CD4-positive, alpha-beta memory T cell (primary cell): ENCODE results near the gene TMEM72. TPM values are rescaled to one million over a fixed set of nuclear protein-coding genes. Genes with fewer than 3 reads are reported as not detected.

Experiments
- CTCF ChIA-PET: fragments of 350-600 bp; sonication (Branson Sonifier 250); formaldehyde crosslinking; loops from one replicate; lab custom pipeline; 2021; ENCODE audit warnings: inconsistent platforms; ENCODE audit not compliant: partially characterized antibody; lab: Charles Lee
- POLR2A ChIA-PET: fragments of 350-600 bp; sonication (Branson Sonifier 250); formaldehyde crosslinking; loops from one replicate; lab custom pipeline; 2021; ENCODE audit not compliant: partially characterized antibody; lab: Charles Lee
- DNase-seq, 5 donors: peaks; one replicate each; pipeline versions ENCODE4 v3.0.0 to v3.0.0-alpha.2; 2020 to 2022; ENCODE audit warnings: mixed read lengths in 1 of 5
- H3K27ac ChIP-seq: one replicate; pipeline ENCODE4 v1.7.0; 2013; ENCODE audit warnings: low read depth, low read length
- H3K27me3 ChIP-seq: 2 replicates; pipeline ENCODE4 v1.7.0; 2013; ENCODE audit warnings: mild to moderate bottlenecking, low read length, moderate library complexity; ENCODE audit not compliant: insufficient read depth
- H3K36me3 ChIP-seq: 2 replicates; pipeline ENCODE4 v1.7.0; 2013; ENCODE audit warnings: mild to moderate bottlenecking, low read length, moderate library complexity; ENCODE audit not compliant: insufficient read depth
- H3K4me1 ChIP-seq: 2 replicates; pipeline ENCODE4 v1.7.0; 2013; ENCODE audit warnings: mild to moderate bottlenecking, low read length, moderate library complexity; ENCODE audit not compliant: insufficient read depth
- H3K4me3 ChIP-seq, 2 donors: one replicate each; pipeline ENCODE4 v1.7.0; 2013; ENCODE audit warnings: low read length in 2 of 2, mild to moderate bottlenecking in 1 of 2
- H3K9me3 ChIP-seq, 2 donors: one replicate each; pipeline ENCODE4 v1.7.0; 2013; ENCODE audit warnings: low read length in 2 of 2, control low read depth in 1 of 2; ENCODE audit not compliant: control insufficient read depth in 1 of 2
- H3K27ac Mint-ChIP-seq, 7 donors: one replicate each; pipeline ENCODE4 v1.8.0; 2020 to 2021; ENCODE audit warnings: mixed read lengths in 7 of 7, mild to moderate bottlenecking in 6 of 7, inconsistent platforms in 3 of 7, moderate library complexity in 3 of 7
- H3K27me3 Mint-ChIP-seq, 2 donors: one replicate each; pipeline ENCODE4 v1.8.0; 2020 to 2021; ENCODE audit warnings: mixed read lengths in 2 of 2
- H3K36me3 Mint-ChIP-seq, 2 donors: one replicate each; pipeline ENCODE4 v1.8.0; 2020 to 2021; ENCODE audit warnings: mixed read lengths in 2 of 2, inconsistent platforms in 1 of 2, mild to moderate bottlenecking in 1 of 2
- H3K4me1 Mint-ChIP-seq, 4 donors: one replicate each; pipeline ENCODE4 v1.8.0; 2020 to 2021; ENCODE audit warnings: mixed read lengths in 4 of 4, mild to moderate bottlenecking in 1 of 4
- H3K4me3 Mint-ChIP-seq, 8 donors: one replicate each; pipeline ENCODE4 v1.8.0; 2020 to 2021; ENCODE audit warnings: mixed read lengths in 8 of 8, mild to moderate bottlenecking in 7 of 8, moderate library complexity in 6 of 8, inconsistent platforms in 3 of 8
- H3K9me3 Mint-ChIP-seq, 8 donors: one replicate each; pipeline ENCODE4 v1.8.0; 2020 to 2021; ENCODE audit warnings: mixed read lengths in 8 of 8, mild to moderate bottlenecking in 5 of 8, inconsistent platforms in 3 of 8, moderate library complexity in 1 of 8
- intact Hi-C: fragments of 100-400 bp; cut with micrococcal nuclease; formaldehyde crosslinking; loops from one replicate; pipeline ENCODE4 v1.15.1; 2023
- polyA plus RNA-seq, 2 donors: library from polyadenylated mRNA; unstranded; fragments of 300-500 nt; fragmentation: Illumina TruSeq; gene quantifications; one replicate each; pipeline ENCODE4 v1.2.3, GENCODE V29; 2021
- total RNA-seq, 2 experiments: library from RNA; stranded (reverse); gene quantifications; one replicate each; pipeline ENCODE4 v1.2.3, GENCODE V29; 2021

Gene TMEM72
- not detected for total RNA-seq
- polyA plus RNA-seq: not detected

DNA sequence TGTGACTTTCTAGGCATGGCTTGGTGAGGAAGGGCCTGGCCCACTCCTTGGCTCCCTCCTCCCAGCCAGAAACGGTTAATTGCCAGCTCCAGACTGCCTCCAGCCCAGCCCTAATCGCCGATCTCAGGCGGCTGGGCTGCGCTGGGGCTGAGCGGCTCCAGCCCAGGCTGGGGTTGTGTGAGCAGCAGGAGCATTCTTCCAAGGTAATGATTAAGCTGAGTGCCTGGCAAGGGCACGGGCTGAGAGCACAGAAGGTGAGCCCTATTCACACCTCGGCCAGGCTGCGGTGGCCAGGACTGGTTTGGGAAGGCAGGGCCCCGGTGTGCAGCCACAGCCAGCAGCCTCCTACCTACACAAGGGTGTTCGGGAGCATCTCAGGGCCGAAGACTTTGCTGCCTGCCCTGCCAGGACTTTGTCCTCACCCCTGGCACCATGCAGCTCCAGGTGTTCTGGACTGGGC, at the start of gene TMEM72:
Gene TMEM72, plus strand, starts transcription at position 257 of the 460 bp plus-strand sequence. Its CDS starts 176 bp downstream, at position 433.
- Histone ChIP-seq H3K9me3 (no peaks in the 10 kb centered on the region), H3K27me3 (no peaks in the 10 kb centered on the region), H3K27ac (no peak within 1 kb of the TSS), H3K36me3 (no peaks in the 10 kb centered on the region), H3K4me3 (no peak within 1 kb of the TSS), H3K4me1 (peaks cover 15% of the 10 kb centered on the region)
- POLR2A ChIA-PET: no interaction called here
- H3K27me3 Mint-ChIP-seq: peaks cover 3% of the 10 kb centered on the region in 2 donors
- intact Hi-C loops: no loop called here
- no peaks in the 10 kb centered on the region for H3K36me3 Mint-ChIP-seq
- H3K4me3 Mint-ChIP-seq: no peak within 1 kb of the TSS
- peaks cover 7 to 17% (median 13%) of the 10 kb centered on the region in 4 donors for H3K4me1 Mint-ChIP-seq
- no peak for DNase-seq
- CTCF ChIA-PET: no interaction called here
- H3K9me3 Mint-ChIP-seq: no peaks in the 10 kb centered on the region
- no peak within 1 kb of the TSS for H3K27ac Mint-ChIP-seq

DNA sequence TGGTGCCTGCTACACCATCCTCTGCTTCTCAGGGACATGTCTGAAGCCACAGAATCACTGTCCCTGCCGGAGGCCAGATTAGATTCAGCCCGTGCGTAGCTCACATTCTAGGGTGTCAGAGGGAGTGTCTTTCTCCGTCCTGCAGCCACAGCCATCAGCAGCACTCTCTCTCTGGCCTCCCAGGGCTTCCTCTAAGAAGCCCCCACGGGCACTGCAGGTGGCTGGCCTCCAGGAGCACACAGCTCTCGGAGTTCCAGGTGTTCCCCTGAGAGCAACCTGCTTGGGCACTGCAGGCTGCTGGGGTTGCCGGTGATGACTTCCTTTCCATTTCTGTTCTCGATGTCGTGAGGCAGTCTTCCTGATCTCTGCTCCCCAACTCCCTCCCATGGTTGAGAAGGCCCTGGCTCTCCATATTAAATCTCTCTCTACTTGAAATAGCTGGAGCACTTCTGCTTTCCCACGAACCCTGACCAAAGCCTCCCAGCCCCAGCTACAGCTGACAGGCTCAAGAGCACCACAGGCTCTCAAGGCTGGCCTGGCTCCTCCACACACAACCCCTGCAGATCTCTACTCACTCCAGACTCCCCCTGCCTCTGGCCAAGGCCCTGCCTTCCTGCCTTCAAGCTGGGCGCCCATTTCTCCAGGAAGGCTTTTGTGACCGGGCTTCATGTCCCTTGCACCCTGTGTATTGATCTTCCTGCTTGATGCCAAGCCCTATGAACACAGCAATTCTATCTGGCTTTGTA, 49.0 kb upstream of the TMEM72 start:
- peaks cover 14% of the 10 kb centered on the region for H3K4me1 ChIP-seq
- ChIA-PET CTCF (interaction anchor here (1.0 to 7.6 kb wide), 9 partner anchors 7 to 1192 kb away, joined by 3 to 70 read pairs (median 10); no protein-coding TSS in a partner anchor), POLR2A (no interaction called here)
- H3K27me3 Mint-ChIP-seq: peaks cover 22 to 24% of the 10 kb centered on the region in 2 donors
- H3K36me3 Mint-ChIP-seq: no peaks in the 10 kb centered on the region
- H3K4me3 Mint-ChIP-seq: no peak overlapping the region
- H3K27ac ChIP-seq: no peak overlapping the region
- no peak for DNase-seq
- H3K27me3 ChIP-seq: peaks cover 9% of the 10 kb centered on the region
- no peaks in the 10 kb centered on the region for H3K36me3 ChIP-seq
- peak overlapping the region in 1 of 7 donors; percentile 72 for H3K27ac Mint-ChIP-seq
- no peaks in the 10 kb centered on the region for H3K9me3 Mint-ChIP-seq
- no peak overlapping the region for H3K4me3 ChIP-seq
- peaks cover 5 to 18% (median 9%) of the 10 kb centered on the region in 4 donors for H3K4me1 Mint-ChIP-seq
- intact Hi-C loops: loop anchor here (10.0 kb wide), 1 partner anchor 113 kb away; the partner anchor contains the start of gene DEPP1
- no peaks in the 10 kb centered on the region for H3K9me3 ChIP-seq

DNA sequence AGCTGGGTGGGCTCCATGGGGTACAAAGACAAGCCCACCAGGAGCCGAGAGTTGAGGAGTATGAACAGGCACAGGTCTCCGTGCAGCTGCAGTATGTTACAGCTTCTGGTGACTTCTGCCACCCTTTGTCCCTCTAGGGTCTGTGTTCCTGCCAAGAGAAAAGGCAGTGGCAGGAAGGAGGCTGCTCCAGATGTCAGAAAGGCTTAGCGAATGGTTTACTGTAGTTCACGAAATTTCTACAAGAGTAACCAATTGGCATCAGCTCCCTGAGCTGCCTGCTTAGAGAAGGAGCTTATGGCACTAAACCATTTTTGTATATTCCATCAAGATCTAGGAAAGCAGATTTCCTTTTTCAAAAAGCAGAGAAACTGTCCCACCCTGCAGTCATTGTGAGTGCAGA, 48.2 kb upstream of the TMEM72 start:
- Histone ChIP-seq H3K9me3 (no peaks in the 10 kb centered on the region), H3K4me3 (no peak overlapping the region), H3K36me3 (no peaks in the 10 kb centered on the region), H3K27ac (no peak overlapping the region), H3K27me3 (peaks cover 9% of the 10 kb centered on the region), H3K4me1 (peaks cover 14% of the 10 kb centered on the region)
- Mint-ChIP-seq H3K36me3 (no peaks in the 10 kb centered on the region), H3K4me3 (peak overlapping the region in 5 of 8 donors; percentile 8 to 69 (median 39)), H3K4me1 (peaks cover 5 to 18% (median 9%) of the 10 kb centered on the region in 4 donors), H3K27me3 (peaks cover 25 to 26% of the 10 kb centered on the region in 2 donors), H3K27ac (peak overlapping the region in 1 of 7 donors; percentile 29), H3K9me3 (no peaks in the 10 kb centered on the region)
- ChIA-PET CTCF (interaction anchor here (2.5 to 7.6 kb wide), 7 partner anchors 9 to 1193 kb away, joined by 9 to 70 read pairs (median 11); no protein-coding TSS in a partner anchor), POLR2A (no interaction called here)
- intact Hi-C loops: loop anchor here (10.0 kb wide), 1 partner anchor 112 kb away; the partner anchor contains the start of gene DEPP1
- DNase-seq: no peak

- Histone ChIP-seq H3K4me1 (peaks cover 14% of the 10 kb centered on the region), H3K27ac (no peak overlapping the region), H3K9me3 (no peaks in the 10 kb centered on the region), H3K27me3 (peaks cover 9% of the 10 kb centered on the region), H3K4me3 (no peak overlapping the region), H3K36me3 (no peaks in the 10 kb centered on the region)
- peak overlapping the region; percentile 88 to 94 (median 91) for H3K4me3 Mint-ChIP-seq
- ChIA-PET POLR2A (no interaction called here), CTCF (interaction anchor here (0.9 to 7.6 kb wide), 8 partner anchors 10 to 1194 kb away, joined by 4 to 70 read pairs (median 10); no protein-coding TSS in a partner anchor)
- H3K4me1 Mint-ChIP-seq: peaks cover 5 to 18% (median 9%) of the 10 kb centered on the region in 4 donors
- H3K9me3 Mint-ChIP-seq: no peaks in the 10 kb centered on the region
- H3K27me3 Mint-ChIP-seq: peaks cover 26 to 27% of the 10 kb centered on the region in 2 donors
- peak in 2 of 5 donors; percentile 24 to 28 for DNase-seq
- intact Hi-C loops: loop anchor here (1.0 to 10.0 kb wide), 3 partner anchors 15 to 1192 kb away; partner anchors contain the start of gene DEPP1
- no peaks in the 10 kb centered on the region for H3K36me3 Mint-ChIP-seq
- peak overlapping the region in 2 of 7 donors; percentile 3 to 51 for H3K27ac Mint-ChIP-seq
Observed at GRCh38 chr10:44863344-44864047, 47.6 kb upstream of the TMEM72 start.

- Histone ChIP-seq H3K4me3 (peak overlapping the region; percentile 43 to 72), H3K36me3 (no peaks in the 10 kb centered on the region), H3K4me1 (peaks cover 14% of the 10 kb centered on the region), H3K9me3 (no peaks in the 10 kb centered on the region), H3K27ac (no peak overlapping the region), H3K27me3 (peaks cover 9% of the 10 kb centered on the region)
- H3K4me1 Mint-ChIP-seq: peaks cover 5 to 18% (median 9%) of the 10 kb centered on the region in 4 donors
- peak in 1 of 5 donors; percentile 11 for DNase-seq
- ChIA-PET CTCF (interaction anchor here (0.9 to 7.6 kb wide), 12 partner anchors 8 to 1194 kb away, joined by 3 to 70 read pairs (median 8); no protein-coding TSS in a partner anchor), POLR2A (no interaction called here)
- H3K27ac Mint-ChIP-seq: peak overlapping the region in 3 of 7 donors; percentile 3 to 51 (median 11)
- peak overlapping the region; percentile 88 to 94 (median 91) for H3K4me3 Mint-ChIP-seq
- no peaks in the 10 kb centered on the region for H3K36me3 Mint-ChIP-seq
- H3K9me3 Mint-ChIP-seq: no peaks in the 10 kb centered on the region
- H3K27me3 Mint-ChIP-seq: peaks cover 29 to 32% of the 10 kb centered on the region in 2 donors
- intact Hi-C loops: loop anchor here (1.0 to 10.0 kb wide), 3 partner anchors 15 to 1193 kb away; partner anchors contain the start of gene DEPP1
Observed at GRCh38 chr10:44864051-44864450, 47.1 kb upstream of the TMEM72 start.

GRCh38 chr10:44864637-44865288, 46.4 kb upstream of the TMEM72 start:
- H3K36me3 Mint-ChIP-seq: no peaks in the 10 kb centered on the region
- peak overlapping the region; percentile 88 to 94 (median 91) for H3K4me3 Mint-ChIP-seq
- ChIA-PET POLR2A (no interaction called here), CTCF (interaction anchor here (1.0 to 7.6 kb wide), 11 partner anchors 9 to 1195 kb away, joined by 3 to 70 read pairs (median 9); no protein-coding TSS in a partner anchor)
- H3K27me3 ChIP-seq: peaks cover 9% of the 10 kb centered on the region
- peak; percentile 70 to 79 (median 75) for DNase-seq
- H3K27ac Mint-ChIP-seq: peak overlapping the region in 1 of 7 donors; percentile 38
- H3K4me1 ChIP-seq: peaks cover 14% of the 10 kb centered on the region
- H3K36me3 ChIP-seq: no peaks in the 10 kb centered on the region
- intact Hi-C loops: loop anchor here (1.0 to 10.0 kb wide), 3 partner anchors 14 to 1193 kb away; partner anchors contain the start of gene DEPP1
- H3K4me1 Mint-ChIP-seq: peaks cover 5 to 18% (median 9%) of the 10 kb centered on the region in 4 donors
- H3K27me3 Mint-ChIP-seq: peaks cover 32 to 37% of the 10 kb centered on the region in 2 donors
- no peak overlapping the region for H3K27ac ChIP-seq
- H3K4me3 ChIP-seq: peak overlapping the region; percentile 43 to 72
- H3K9me3 Mint-ChIP-seq: no peaks in the 10 kb centered on the region
- no peaks in the 10 kb centered on the region for H3K9me3 ChIP-seq
